Raji (cell line): ENCODE results near the gene NT5C2.

Source experiments
- POLR2A ChIP-seq: IDR thresholded peaks from 2 replicates; pipeline ENCODE4 v1.6.1; 2011; ENCODE audit warnings: low read depth, low read length, control low read depth; ENCODE audit not compliant: insufficient read depth

The NT5C2 gene

GRCh38 chr10:103127241-103127640, 65.8 kb downstream of the NT5C2 start:
- TF ChIP-seq POLR2A = no peak

- no peak for TF ChIP-seq POLR2A
These were observed 67.5 kb downstream of the NT5C2 start for GRCh38 chr10:103125323-103126267.

DNA sequence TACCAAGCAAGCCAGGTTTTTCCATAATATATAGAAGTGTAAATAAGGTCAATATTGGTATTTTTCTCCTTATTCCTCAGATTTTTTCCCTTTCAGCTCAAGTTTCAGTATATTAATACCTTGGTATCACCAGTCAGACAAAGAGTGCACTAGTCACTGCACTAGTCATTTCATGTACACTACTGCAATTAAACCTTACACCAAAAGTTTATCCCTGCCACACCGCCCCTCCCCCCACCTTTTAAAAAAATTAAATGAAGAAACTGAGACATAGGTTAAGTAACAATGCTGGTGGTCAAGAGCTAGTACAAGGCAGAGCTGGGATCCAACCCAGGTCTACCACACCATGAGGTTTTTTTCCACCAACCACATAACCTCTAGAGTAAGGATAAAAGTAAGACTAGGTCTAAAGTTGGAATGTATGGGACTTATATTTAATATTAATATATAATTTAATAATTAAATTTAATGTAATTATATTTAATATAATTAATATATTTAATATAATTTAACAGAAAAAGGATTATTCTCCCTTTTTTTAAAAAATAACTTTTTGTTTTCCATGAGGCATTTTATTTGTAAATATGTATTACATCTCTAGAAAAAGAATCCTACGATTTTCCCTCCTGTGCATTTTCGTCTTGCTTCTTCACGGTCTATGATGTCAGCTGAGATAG, 68.5 kb downstream of the NT5C2 start:
- TF ChIP-seq POLR2A = no peak

DNA sequence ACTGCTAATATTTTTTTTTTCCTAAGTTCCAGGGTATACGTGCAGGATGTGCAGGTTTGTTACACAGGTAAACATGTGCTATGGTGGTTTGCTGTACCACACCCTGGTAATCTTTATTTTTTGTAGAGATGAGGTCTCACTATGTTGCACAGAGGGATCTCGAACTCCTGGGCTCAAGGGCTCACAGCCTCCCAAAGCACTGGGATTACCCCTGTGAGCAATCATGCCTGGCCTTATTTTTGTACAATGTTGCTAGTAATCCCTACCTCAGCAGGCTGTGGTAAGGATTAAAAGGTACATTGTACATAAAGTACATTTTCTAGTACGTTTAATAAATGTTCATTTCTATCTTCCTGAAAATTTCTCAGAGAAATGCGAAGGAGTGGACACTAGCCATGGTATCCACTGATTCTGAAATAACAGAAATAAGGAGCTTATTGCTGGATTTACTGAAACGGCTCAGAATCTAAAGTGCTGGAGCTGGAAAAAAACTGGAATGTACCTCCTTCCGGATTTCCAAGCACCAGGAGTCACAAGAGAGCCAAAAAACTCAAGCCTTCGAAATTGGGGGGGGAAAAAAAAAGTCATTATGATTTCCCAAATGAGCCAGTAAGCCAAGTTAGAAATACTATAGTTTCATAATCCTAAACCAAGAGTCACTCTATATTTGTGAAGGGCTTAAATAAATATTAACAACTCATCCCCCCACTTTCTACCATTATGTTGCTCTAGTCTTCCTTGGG, 69.6 kb downstream of the NT5C2 start:
- TF ChIP-seq POLR2A = no peak

- TF ChIP-seq POLR2A = no peak
These were observed 71.9 kb downstream of the NT5C2 start for GRCh38 chr10:103120977-103121735.

- TF ChIP-seq POLR2A = no peak
These were observed 72.5 kb downstream of the NT5C2 start for GRCh38 chr10:103120546-103120945.

DNA sequence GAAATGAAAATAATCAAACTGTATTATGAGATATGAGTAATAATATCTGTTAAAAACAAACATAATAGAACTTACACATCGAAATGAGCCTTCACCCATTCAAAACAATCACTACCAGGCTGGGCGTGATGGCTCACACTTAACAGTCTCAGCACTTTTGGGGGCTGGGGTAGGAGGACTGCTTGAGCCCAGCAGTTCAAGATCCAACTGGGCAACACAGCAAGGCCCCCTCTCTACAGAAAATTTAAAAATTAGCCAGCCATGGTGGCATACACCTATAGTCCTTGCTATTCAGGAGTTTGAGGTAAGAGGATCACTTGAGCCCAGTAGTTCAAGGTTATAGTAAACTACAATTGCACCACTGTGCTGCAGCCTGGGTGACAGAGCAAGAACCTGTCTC, 75.8 kb downstream of the NT5C2 start:
- no peak for TF ChIP-seq POLR2A

- TF ChIP-seq POLR2A = no peak
These were observed 78.2 kb downstream of the NT5C2 start for GRCh38 chr10:103114876-103115275.

DNA sequence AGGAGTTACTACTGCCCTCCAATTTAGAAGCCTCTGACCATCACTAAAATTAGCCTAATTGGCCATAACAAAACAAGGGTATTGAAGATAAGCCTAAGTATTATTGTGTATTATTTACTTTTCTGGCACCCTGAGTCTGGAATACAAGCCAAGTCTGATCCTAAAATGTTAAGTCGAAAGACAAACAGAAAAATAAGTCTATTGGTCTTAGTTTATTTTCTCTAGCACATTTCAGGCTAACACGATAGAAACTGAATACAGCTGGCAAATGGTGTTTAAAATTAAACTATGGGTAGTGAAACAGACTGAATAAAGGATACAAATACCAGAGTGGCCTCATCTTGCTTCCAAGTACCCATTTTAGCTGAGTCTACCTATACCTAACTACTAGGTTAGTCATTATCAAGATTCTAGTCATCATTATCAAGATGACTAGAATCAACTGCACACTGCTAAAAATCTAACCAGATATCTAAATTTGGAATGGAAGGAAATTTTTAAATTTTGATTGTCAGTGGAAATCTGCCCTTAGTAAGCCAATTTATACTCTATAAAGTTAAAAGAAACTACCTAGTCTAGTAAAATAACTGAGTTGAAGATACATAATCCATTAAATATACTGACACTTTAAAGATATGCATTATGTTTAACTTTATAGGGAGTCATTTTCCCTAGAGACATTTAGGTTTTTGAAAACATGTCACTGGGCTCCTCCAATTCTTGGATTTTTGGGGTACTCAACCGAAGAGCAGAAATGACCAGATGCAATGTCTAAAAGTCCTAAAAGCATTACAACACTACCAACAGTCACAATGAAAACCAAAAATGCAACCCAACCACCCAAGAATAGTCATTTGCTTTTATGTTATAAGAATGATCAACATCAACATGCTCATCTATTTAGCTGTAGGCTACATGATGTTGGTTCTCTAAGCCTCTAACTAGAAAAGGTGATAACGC, 80.9 kb downstream of the NT5C2 start:
- no peak for TF ChIP-seq POLR2A

DNA sequence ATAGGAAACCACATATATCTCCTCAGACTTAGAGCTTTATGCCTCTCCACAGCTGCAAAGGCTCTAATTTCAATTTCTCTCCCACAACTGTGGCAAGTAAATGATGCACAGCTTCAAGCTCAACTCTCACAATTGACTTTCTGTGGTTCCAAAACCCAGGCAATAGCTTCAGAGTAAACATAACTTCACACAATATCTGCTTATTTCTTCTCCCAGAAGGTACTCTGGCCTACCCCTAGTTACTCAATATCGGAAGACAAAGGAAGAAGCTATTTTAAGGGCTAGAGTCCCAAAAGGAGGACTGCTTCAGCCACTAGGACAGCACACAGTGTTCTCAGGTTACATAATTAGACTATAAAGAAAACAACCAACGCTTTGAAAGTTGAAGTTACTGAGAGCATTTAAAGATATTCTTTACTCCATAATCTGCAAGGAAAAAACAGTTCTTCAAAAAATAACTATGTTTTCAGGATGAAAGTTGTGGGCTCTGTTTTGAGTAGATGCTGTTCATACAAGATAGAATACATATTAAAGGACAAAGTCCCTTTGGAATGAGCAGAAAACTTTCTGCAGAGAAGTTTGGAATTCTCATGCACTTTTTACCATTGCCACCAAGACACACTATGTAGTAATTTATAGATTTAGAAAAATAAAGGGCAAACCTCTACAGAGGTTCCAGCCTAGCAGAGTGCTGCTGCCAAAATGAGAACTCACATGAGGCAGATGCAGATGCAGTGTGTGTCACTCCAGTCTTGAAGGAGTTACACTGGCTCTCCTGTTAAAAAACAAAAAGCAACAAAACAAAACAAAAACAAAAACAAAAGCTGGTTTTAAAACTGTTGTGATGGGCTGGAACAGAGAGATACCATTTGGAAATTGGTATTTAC, 81.8 kb downstream of the NT5C2 start:
- TF ChIP-seq POLR2A = no peak

DNA sequence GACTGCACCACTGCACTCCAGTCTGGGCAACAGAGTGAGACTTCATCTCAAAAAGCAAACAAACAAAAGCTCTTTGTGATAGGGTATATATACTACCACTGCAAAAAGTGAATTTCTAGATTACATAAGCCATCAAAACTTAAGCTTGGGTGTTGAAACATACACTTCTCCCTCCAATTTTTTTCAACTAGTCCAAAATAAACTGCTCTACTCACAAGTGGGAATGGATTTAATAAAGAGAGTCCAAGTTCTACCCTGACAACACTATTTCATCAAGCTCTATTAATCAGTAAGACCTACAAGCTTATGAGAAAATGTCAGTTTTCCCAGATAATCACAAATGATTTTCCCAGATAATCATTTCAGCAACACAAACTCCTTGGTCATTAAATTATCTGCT, 82.7 kb downstream of the NT5C2 start:
- TF ChIP-seq POLR2A = no peak

- no peak for TF ChIP-seq POLR2A
These were observed 83.3 kb downstream of the NT5C2 start for GRCh38 chr10:103109821-103110220.

- no peak for TF ChIP-seq POLR2A
These were observed 86.5 kb downstream of the NT5C2 start for GRCh38 chr10:103106539-103106938.
